Kidney epithelial cell (primary cell): ENCODE measurements around the gene CLN3. TPM values are rescaled to one million over a fixed set of nuclear protein-coding genes. Genes with fewer than 3 reads are reported as not detected.

Experiments used
- DNase-seq: peaks from one replicate; pipeline ENCODE4 v3.0.0-alpha.2; 2010; ENCODE audit warnings: low read depth
- H3K27me3 ChIP-seq: 2 replicates; pipeline ENCODE4 v1.6.0; 2011; ENCODE audit warnings: low read length; ENCODE audit not compliant: control insufficient read depth, insufficient read depth
- H3K36me3 ChIP-seq: 2 replicates; pipeline ENCODE4 v1.5.1; 2011; ENCODE audit warnings: low read length; ENCODE audit not compliant: control insufficient read depth, insufficient read depth
- H3K4me3 ChIP-seq: 2 replicates; pipeline ENCODE4 v1.5.1; 2011; ENCODE audit warnings: low read depth, mild to moderate bottlenecking, control low read depth, low read length
- total RNA-seq: library from RNA; depleted of rRNA; stranded (reverse); fragments of >200 nt; gene quantifications from 2 replicates; pipeline ENCODE4 v1.2.3, GENCODE V29; 2015
- TF ChIP-seq, protein P1 (sequence below): IDR thresholded peaks from 2 replicates; pipeline ENCODE4 v1.5.1; 2011; ENCODE audit warnings: mild to moderate bottlenecking, moderate library complexity, low read length, control low read depth, inconsistent platforms; ENCODE audit not compliant: insufficient read depth, poor library complexity, severe bottlenecking

Gene CLN3
- total RNA-seq, 1 donor from 2014 or later: 30.3 TPM

- TF ChIP-seq, protein P1, sequence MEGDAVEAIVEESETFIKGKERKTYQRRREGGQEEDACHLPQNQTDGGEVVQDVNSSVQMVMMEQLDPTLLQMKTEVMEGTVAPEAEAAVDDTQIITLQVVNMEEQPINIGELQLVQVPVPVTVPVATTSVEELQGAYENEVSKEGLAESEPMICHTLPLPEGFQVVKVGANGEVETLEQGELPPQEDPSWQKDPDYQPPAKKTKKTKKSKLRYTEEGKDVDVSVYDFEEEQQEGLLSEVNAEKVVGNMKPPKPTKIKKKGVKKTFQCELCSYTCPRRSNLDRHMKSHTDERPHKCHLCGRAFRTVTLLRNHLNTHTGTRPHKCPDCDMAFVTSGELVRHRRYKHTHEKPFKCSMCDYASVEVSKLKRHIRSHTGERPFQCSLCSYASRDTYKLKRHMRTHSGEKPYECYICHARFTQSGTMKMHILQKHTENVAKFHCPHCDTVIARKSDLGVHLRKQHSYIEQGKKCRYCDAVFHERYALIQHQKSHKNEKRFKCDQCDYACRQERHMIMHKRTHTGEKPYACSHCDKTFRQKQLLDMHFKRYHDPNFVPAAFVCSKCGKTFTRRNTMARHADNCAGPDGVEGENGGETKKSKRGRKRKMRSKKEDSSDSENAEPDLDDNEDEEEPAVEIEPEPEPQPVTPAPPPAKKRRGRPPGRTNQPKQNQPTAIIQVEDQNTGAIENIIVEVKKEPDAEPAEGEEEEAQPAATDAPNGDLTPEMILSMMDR: no peak
- DNase-seq: no peak
- H3K27me3 ChIP-seq: peaks cover 2% of the 10 kb centered on the region
- no peaks in the 10 kb centered on the region for H3K36me3 ChIP-seq
- H3K4me3 ChIP-seq: no peak overlapping the region
Observed at GRCh38 chr16:28520672-28521071, 28.8 kb upstream of the CLN3 start.

- no peaks in the 10 kb centered on the region for H3K27me3 ChIP-seq
- no peak for DNase-seq
- no peak overlapping the region for H3K4me3 ChIP-seq
- no peaks in the 10 kb centered on the region for H3K36me3 ChIP-seq
- TF ChIP-seq, protein P1: no peak
Observed at GRCh38 chr16:28514246-28514645, 22.4 kb upstream of the CLN3 start.

- Histone ChIP-seq H3K27me3 (no peaks in the 10 kb centered on the region), H3K36me3 (no peaks in the 10 kb centered on the region), H3K4me3 (no peak overlapping the region)
- no peak for DNase-seq
- TF ChIP-seq, protein P1: no peak
Observed at GRCh38 chr16:28513484-28514181, 21.8 kb upstream of the CLN3 start.

- H3K4me3 ChIP-seq: no peak overlapping the region
- peaks cover 3% of the 10 kb centered on the region for H3K27me3 ChIP-seq
- TF ChIP-seq, protein P1: no peak
- H3K36me3 ChIP-seq: no peaks in the 10 kb centered on the region
- DNase-seq: no peak
Observed at GRCh38 chr16:28511801-28512789, 20.2 kb upstream of the CLN3 start.

DNA sequence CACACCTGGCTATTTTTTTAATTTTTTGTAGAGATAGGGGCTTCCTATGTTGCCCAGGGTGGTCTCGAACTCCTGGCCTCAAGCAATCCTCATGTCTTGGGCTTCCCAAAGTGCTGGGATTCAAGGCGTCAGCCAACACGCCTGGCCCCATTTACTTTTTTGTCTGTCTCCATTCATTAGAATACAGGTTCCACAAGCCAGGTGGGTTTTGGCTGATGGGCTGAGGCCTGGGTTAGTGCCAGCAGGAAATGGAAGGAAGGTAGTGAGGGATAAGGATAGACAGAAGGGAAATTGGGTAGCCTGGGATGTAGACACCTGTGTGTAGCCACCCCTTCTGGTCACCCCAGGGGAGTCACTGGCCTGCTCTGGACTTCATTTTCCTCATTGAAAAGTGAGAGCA, 19.2 kb upstream of the CLN3 start:
- TF ChIP-seq, protein P1: no peak
- H3K27me3 ChIP-seq: peaks cover 4% of the 10 kb centered on the region
- H3K36me3 ChIP-seq: no peaks in the 10 kb centered on the region
- H3K4me3 ChIP-seq: no peak overlapping the region
- no peak for DNase-seq
